ENCODE data around the gene PGA5. TPM values are rescaled to one million over a fixed set of nuclear protein-coding genes. Genes with fewer than 3 reads are reported as not detected.

Gene PGA5
- total and polyA plus RNA-seq, 4 experiments from 2014 or later: not detected

GRCh38 chr11:61270354-61271076, 29.5 kb downstream of the PGA5 start:
- no peaks in the 10 kb centered on the region for H3K4me1 ChIP-seq (ENCODE audit: insufficient read depth, low read length)
- no peak for DNase-seq
- no peak overlapping the region for H3K27ac ChIP-seq (ENCODE audit: low read depth, low read length)
- H3K36me3 ChIP-seq (ENCODE audit: insufficient read depth, low read length): no peaks in the 10 kb centered on the region
- ChIA-PET POLR2A (ENCODE audit: partially characterized antibody) (interaction anchor here (1.0 kb wide), 1 partner anchor 23 kb away, joined by 4 read pairs; no protein-coding TSS in a partner anchor), CTCF (ENCODE audit: partially characterized antibody) (interaction anchor here (0.7 kb wide), 1 partner anchor 9 kb away, joined by 3 read pairs; no protein-coding TSS in a partner anchor)
- H3K9me3 Mint-ChIP-seq: no peaks in the 10 kb centered on the region
- H3K4me1 Mint-ChIP-seq: no peaks in the 10 kb centered on the region
- no peaks in the 10 kb centered on the region for H3K36me3 Mint-ChIP-seq
- intact Hi-C loops (cut with micrococcal nuclease): no loop called here
- H3K27ac Mint-ChIP-seq: no peak overlapping the region
- H3K27me3 ChIP-seq (ENCODE audit: insufficient read depth, low read length): no peaks in the 10 kb centered on the region
- H3K4me3 Mint-ChIP-seq: no peak overlapping the region
- no peaks in the 10 kb centered on the region for H3K9me3 ChIP-seq (ENCODE audit: control insufficient read depth in 1 of 2, low read length in 2 of 2)
- peaks cover 0 to 2% of the 10 kb centered on the region in 2 donors for H3K27me3 Mint-ChIP-seq
- H3K4me3 ChIP-seq (ENCODE audit: low read length in 2 of 2): no peak overlapping the region

- intact Hi-C loops (cut with micrococcal nuclease): no loop called here
- no peaks in the 10 kb centered on the region for H3K4me1 Mint-ChIP-seq
- no peak overlapping the region for H3K4me3 ChIP-seq (ENCODE audit: low read length in 2 of 2)
- POLR2A ChIA-PET (ENCODE audit: partially characterized antibody): no interaction called here
- no peaks in the 10 kb centered on the region for H3K9me3 ChIP-seq (ENCODE audit: control insufficient read depth in 1 of 2, low read length in 2 of 2)
- DNase-seq: no peak
- no peaks in the 10 kb centered on the region for H3K27me3 ChIP-seq (ENCODE audit: insufficient read depth, low read length)
- H3K27ac Mint-ChIP-seq: no peak overlapping the region
- H3K36me3 ChIP-seq (ENCODE audit: insufficient read depth, low read length): no peaks in the 10 kb centered on the region
- H3K36me3 Mint-ChIP-seq: no peaks in the 10 kb centered on the region
- peaks cover 0 to 4% of the 10 kb centered on the region in 2 donors for H3K27me3 Mint-ChIP-seq
- H3K4me3 Mint-ChIP-seq: no peak overlapping the region
- H3K4me1 ChIP-seq (ENCODE audit: insufficient read depth, low read length): no peaks in the 10 kb centered on the region
- no peak overlapping the region for H3K27ac ChIP-seq (ENCODE audit: low read depth, low read length)
- no peaks in the 10 kb centered on the region for H3K9me3 Mint-ChIP-seq
- CTCF ChIA-PET (ENCODE audit: partially characterized antibody): no interaction called here
Observed at GRCh38 chr11:61272731-61273130, 31.8 kb downstream of the PGA5 start.

- Mint-ChIP-seq H3K27ac (no peak overlapping the region), H3K4me1 (no peaks in the 10 kb centered on the region), H3K36me3 (no peaks in the 10 kb centered on the region), H3K27me3 (peaks cover 0 to 9% of the 10 kb centered on the region in 2 donors), H3K4me3 (no peak overlapping the region), H3K9me3 (no peaks in the 10 kb centered on the region)
- Histone ChIP-seq H3K27ac (ENCODE audit: low read depth, low read length) (no peak overlapping the region), H3K4me3 (ENCODE audit: low read length in 2 of 2) (no peak overlapping the region), H3K27me3 (ENCODE audit: insufficient read depth, low read length) (no peaks in the 10 kb centered on the region), H3K36me3 (ENCODE audit: insufficient read depth, low read length) (no peaks in the 10 kb centered on the region), H3K9me3 (ENCODE audit: control insufficient read depth in 1 of 2, low read length in 2 of 2) (no peaks in the 10 kb centered on the region), H3K4me1 (ENCODE audit: insufficient read depth, low read length) (no peaks in the 10 kb centered on the region)
- intact Hi-C loops (cut with micrococcal nuclease): no loop called here
- DNase-seq: no peak
- POLR2A ChIA-PET (ENCODE audit: partially characterized antibody): no interaction called here
- CTCF ChIA-PET (ENCODE audit: partially characterized antibody): interaction anchor here (1.0 kb wide), 1 partner anchor 7 kb away, joined by 3 read pairs; no protein-coding TSS in a partner anchor
Observed at GRCh38 chr11:61273178-61274078, 32.5 kb downstream of the PGA5 start.

GRCh38 chr11:61274084-61274483, 33.1 kb downstream of the PGA5 start:
- intact Hi-C loops (cut with micrococcal nuclease): no loop called here
- no peak for DNase-seq
- POLR2A ChIA-PET (ENCODE audit: partially characterized antibody): no interaction called here
- Mint-ChIP-seq H3K4me3 (no peak overlapping the region), H3K4me1 (no peaks in the 10 kb centered on the region), H3K27me3 (peaks cover 0 to 9% of the 10 kb centered on the region in 2 donors), H3K9me3 (no peaks in the 10 kb centered on the region), H3K36me3 (no peaks in the 10 kb centered on the region), H3K27ac (no peak overlapping the region)
- no peaks in the 10 kb centered on the region for H3K9me3 ChIP-seq (ENCODE audit: control insufficient read depth in 1 of 2, low read length in 2 of 2)
- H3K4me1 ChIP-seq (ENCODE audit: insufficient read depth, low read length): no peaks in the 10 kb centered on the region
- no peak overlapping the region for H3K27ac ChIP-seq (ENCODE audit: low read depth, low read length)
- H3K4me3 ChIP-seq (ENCODE audit: low read length in 2 of 2): no peak overlapping the region
- H3K27me3 ChIP-seq (ENCODE audit: insufficient read depth, low read length): no peaks in the 10 kb centered on the region
- no peaks in the 10 kb centered on the region for H3K36me3 ChIP-seq (ENCODE audit: insufficient read depth, low read length)
- CTCF ChIA-PET (ENCODE audit: partially characterized antibody): interaction anchor here (1.0 kb wide), 1 partner anchor 8 kb away, joined by 3 read pairs; no protein-coding TSS in a partner anchor

GRCh38 chr11:61275191-61275590, 34.2 kb downstream of the PGA5 start:
- H3K27ac Mint-ChIP-seq: no peak overlapping the region
- intact Hi-C loops (cut with micrococcal nuclease): no loop called here
- POLR2A ChIA-PET (ENCODE audit: partially characterized antibody): no interaction called here
- H3K4me3 ChIP-seq (ENCODE audit: low read length in 2 of 2): no peak overlapping the region
- no peaks in the 10 kb centered on the region for H3K9me3 ChIP-seq (ENCODE audit: control insufficient read depth in 1 of 2, low read length in 2 of 2)
- H3K4me3 Mint-ChIP-seq: no peak overlapping the region
- no peaks in the 10 kb centered on the region for H3K4me1 Mint-ChIP-seq
- CTCF ChIA-PET (ENCODE audit: partially characterized antibody): no interaction called here
- H3K9me3 Mint-ChIP-seq: peaks cover 0 to under 1% (median 0%) of the 10 kb centered on the region in 8 donors
- H3K36me3 ChIP-seq (ENCODE audit: insufficient read depth, low read length): no peaks in the 10 kb centered on the region
- no peaks in the 10 kb centered on the region for H3K27me3 ChIP-seq (ENCODE audit: insufficient read depth, low read length)
- H3K4me1 ChIP-seq (ENCODE audit: insufficient read depth, low read length): no peaks in the 10 kb centered on the region
- no peak for DNase-seq
- H3K27ac ChIP-seq (ENCODE audit: low read depth, low read length): no peak overlapping the region
- no peaks in the 10 kb centered on the region for H3K36me3 Mint-ChIP-seq
- H3K27me3 Mint-ChIP-seq: peaks cover 2 to 9% of the 10 kb centered on the region in 2 donors

GRCh38 chr11:61277186-61278000, 36.4 kb downstream of the PGA5 start:
- intact Hi-C loops (cut with micrococcal nuclease): no loop called here
- H3K36me3 Mint-ChIP-seq: no peaks in the 10 kb centered on the region
- H3K27me3 Mint-ChIP-seq: peaks cover 2 to 9% of the 10 kb centered on the region in 2 donors
- POLR2A ChIA-PET (ENCODE audit: partially characterized antibody): no interaction called here
- no peaks in the 10 kb centered on the region for H3K27me3 ChIP-seq (ENCODE audit: insufficient read depth, low read length)
- no peak overlapping the region for H3K4me3 Mint-ChIP-seq
- CTCF ChIA-PET (ENCODE audit: partially characterized antibody): interaction anchor here (0.7 kb wide), 1 partner anchor 24 kb away, joined by 5 read pairs; no protein-coding TSS in a partner anchor
- no peak overlapping the region for H3K27ac ChIP-seq (ENCODE audit: low read depth, low read length)
- H3K4me3 ChIP-seq (ENCODE audit: low read length in 2 of 2): no peak overlapping the region
- no peak for DNase-seq
- no peaks in the 10 kb centered on the region for H3K36me3 ChIP-seq (ENCODE audit: insufficient read depth, low read length)
- no peaks in the 10 kb centered on the region for H3K9me3 ChIP-seq (ENCODE audit: control insufficient read depth in 1 of 2, low read length in 2 of 2)
- peaks cover 0 to 2% (median 0%) of the 10 kb centered on the region in 8 donors for H3K9me3 Mint-ChIP-seq
- H3K27ac Mint-ChIP-seq: no peak overlapping the region
- no peaks in the 10 kb centered on the region for H3K4me1 Mint-ChIP-seq
- H3K4me1 ChIP-seq (ENCODE audit: insufficient read depth, low read length): no peaks in the 10 kb centered on the region
